SK-MEL-5 (cell line): ENCODE data around the gene SH3BP5. TPM values are rescaled to one million over a fixed set of nuclear protein-coding genes. Genes with fewer than 3 reads are reported as not detected.

Source experiments
- DNase-seq: peaks from one replicate; pipeline ENCODE4 v3.0.0-alpha.2; 2016; ENCODE audit warnings: low read depth, low spot score
- in situ Hi-C: cut with HindIII; loops from 2 replicates; pipeline ENCODE4 v1.10.0; 2016; ENCODE audit warnings: low sequenced_read_pairs, high pct_unique_total_duplicates, low pct_unique_long_range_greater_than_20kb
- small RNA-seq, 2 experiments: library from RNA; depleted of rRNA; stranded (forward); fragments of <200 nt; gene quantifications; one replicate each; pipeline ENCODE3, GENCODE V24; 2014
- total RNA-seq: library from RNA; depleted of rRNA; stranded (reverse); fragments of >200 nt; shearing (Covaris generic); gene quantifications from 2 replicates; pipeline ENCODE4 v1.2.3, GENCODE V29; 2014; rRNA removed

Gene SH3BP5
- total RNA-seq, 1 experiment from 2014 or later, result 49.3 TPM

DNA sequence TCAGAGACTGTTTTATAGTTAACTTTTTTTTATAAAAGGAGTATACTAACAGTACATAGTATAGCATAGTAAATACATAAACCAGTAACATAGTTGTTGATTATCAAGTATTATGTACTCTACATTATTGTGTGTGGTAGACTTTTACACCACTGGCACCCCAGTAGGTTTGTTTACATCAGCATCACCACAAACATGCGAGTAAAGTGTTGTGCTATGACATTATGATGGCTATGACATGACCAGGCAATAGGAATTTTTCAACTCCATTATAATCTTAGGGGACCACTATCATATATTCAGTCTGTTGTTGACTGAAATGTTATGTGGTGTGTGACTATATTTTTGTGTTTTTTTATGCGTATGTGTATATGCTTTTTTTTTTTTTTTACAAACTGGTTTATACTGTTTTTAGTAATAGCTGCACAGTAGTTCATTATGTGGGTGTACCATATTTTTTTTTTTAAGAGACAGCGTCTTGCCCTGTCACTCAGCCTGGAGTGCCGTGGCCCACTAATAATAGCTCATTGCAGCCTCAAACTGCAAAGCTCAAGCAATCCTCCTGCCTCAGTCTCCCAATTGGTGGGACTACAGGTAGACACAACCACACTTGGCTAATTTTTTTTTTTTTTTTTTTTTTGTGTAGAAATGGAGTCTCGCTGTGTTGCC lies 124.4 kb downstream of the SH3BP5 start:
- in situ Hi-C loops, result no loop called here
- DNase-seq, result no peak

DNA sequence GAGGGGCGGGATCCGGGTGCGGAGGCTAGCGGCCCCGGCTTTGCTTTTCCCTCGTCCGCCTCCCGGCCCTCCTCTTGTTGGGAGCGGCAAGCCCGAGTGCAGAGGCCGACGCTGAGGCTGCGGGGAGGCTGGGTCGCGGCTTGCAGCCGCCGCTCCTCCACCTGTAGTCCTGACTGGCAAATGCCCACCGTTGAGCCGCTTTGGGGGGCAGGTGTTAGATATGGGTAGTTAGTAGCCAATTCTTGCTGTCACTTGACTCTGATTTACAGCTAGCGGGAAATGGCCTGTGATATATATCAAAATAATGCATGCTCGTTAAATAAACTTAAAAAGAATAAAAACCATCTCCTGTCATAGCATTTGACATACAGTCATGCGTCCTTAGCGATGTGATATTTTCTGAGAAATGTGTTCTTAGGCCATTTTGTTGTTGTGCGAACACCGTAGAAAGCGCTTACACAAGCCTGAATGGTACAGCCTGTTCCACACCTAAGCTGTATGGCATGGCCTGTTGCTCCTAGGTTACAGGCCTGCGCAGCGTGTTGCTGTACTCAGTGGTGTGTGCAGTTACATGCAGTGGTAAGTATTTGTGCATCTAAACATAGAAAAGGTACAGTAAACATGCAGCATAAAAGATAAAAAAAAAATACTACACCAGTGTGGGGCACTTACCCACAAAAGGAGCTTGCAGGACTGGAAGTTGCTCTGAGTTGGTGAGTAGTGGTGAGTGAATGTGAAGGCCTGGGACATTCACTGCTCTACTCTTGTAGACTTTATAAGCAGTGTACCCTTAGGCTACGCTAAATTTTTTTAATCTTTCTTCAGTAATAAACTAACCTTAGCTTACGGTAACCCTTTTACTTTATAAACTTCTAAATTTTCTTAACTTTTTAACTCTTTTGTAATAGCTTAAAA lies 125.5 kb downstream of the SH3BP5 start:
- DNase-seq, result peak; percentile 48
- in situ Hi-C loops, result no loop called here

DNA sequence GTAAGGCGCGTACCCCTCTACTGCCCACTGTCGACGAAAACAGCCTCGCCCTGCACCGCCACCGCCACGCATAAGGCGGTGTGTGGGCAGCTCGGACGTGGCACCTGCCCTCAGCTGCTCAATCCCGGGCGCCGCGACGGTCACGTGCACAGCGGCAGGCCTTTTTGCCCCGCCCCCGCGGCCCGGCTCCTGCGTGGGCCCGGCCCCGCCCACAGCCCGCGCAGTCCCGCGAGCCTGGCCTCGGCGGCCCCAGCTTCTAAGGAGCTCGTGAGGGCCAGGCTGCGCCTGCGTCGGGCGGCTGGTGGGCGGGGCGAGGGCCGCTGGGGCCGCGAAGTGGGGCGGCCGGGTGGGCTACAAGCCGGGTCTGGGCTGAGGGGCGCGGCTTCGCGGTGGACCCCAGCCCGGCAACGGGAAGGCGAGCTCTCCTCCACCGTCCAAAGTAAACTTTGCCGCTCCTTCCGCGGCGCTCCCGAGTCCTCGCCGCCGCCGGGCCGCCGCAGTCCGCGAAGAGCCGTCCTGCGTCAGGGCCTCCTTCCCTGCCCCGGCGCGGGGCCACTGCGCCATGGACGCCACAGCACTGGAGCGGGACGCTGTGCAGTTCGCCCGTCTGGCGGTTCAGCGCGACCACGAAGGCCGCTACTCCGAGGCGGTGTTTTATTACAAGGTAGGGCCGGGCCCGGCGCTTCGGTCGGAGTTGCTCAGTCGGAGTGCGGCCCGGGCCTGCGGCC lies 126.3 kb downstream of the SH3BP5 start, which contains the start of gene CAPN7:
Gene CAPN7, plus strand, starts transcription at position 313 of the 728 bp plus-strand sequence. Its CDS starts 250 bp downstream, at position 563.
- peak; percentile 92 for DNase-seq
- in situ Hi-C loops, result no loop called here

DNA sequence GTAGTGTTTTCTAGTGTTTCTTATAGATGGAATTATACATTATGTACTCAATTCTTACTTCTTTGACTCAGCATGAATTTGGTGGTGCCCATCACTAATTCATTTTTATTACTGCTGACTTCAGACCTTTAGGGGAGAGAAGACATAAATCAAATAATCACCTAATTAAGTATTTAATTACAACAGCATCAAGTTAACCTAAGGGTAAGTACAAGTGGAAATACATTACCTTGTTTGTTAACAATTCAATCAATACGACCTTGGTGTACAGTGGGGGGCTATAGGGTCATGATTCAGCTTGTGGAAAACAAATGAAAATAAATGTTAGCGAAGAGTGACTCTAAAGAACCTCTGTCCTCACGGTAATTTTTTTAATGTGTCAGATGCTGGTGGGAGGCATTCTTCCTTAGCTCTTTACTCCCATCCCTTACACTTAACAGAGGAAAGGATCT lies 126.9 kb downstream of the SH3BP5 start:
- no peak for DNase-seq
- in situ Hi-C loops, result no loop called here

Small RNA genes lying within 50 kb of the gene (small RNA-seq; reads per million reads assigned to genes)
- 0 reads per million in 2 experiments for gene HMGN2P7
- 0 reads per million in 2 experiments for gene RNU6-454P

Other genes starting within 250 kb of the SH3BP5 start
- gene RBSN, start 233.4 kb downstream of the SH3BP5 start, total RNA-seq, result 21.2 and 22.1 TPM in 2 replicates
- 36.0 and 45.5 TPM in 2 replicates for gene CAPN7, start 126.3 kb downstream of the SH3BP5 start, total RNA-seq
- gene METTL6, start 95.0 kb upstream of the SH3BP5 start, total RNA-seq, result 29.2 and 35.3 TPM in 2 replicates
- 28.6 and 30.5 TPM in 2 replicates for gene EAF1, start 95.0 kb upstream of the SH3BP5 start, total RNA-seq
- 0.08 TPM in 1 of 2 replicates, not detected in the other for gene COLQ, start 189.1 kb upstream of the SH3BP5 start, total RNA-seq